ENCODE data around the gene CARD16. TPM values are rescaled to one million over a fixed set of nuclear protein-coding genes. Genes with fewer than 3 reads are reported as not detected.
"Not testable (repeated sequence)": the region's sequence is repeated elsewhere in the genome, so short reads cannot be mapped to it uniquely, and the experiment has no call there.

Gene CARD16
- total RNA-seq, 5 donors from 2014 or later (not counting 1 experiment from before 2014, with no cell fraction given) = 39.0 to 52.3 (median 44.9) TPM

DNA sequence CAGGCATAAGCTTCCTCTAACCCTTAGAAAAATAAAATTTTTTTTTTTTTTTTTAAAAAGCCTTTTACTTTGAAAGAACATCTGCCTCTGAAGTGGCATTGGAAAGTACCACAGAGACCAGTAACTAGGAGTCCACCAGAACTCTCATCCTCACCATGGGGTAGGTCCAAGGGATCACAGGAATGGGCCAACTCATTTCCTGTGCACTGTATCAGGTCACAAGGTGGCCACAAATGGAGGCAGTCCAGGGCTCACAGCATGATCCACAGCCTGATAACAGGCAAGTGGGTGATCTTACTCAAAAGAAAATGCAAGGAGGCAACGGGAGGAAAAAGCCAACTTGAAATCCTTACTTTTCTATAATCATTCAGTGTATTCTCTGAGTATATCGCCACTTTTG, 24.6 kb upstream of the CARD16 start:
- H3K36me3 ChIP-seq (ENCODE audit: control insufficient read depth in 2 of 2, extremely low read depth in 1 of 2, insufficient read depth in 1 of 2, low read length in 1 of 2); H3K4me1 ChIP-seq (ENCODE audit: control insufficient read depth in 1 of 2, extremely low read depth in 1 of 2, insufficient read depth in 2 of 2, low read length in 2 of 2); CTCF ChIA-PET; H3K9me3 Mint-ChIP-seq; H3K27ac ChIP-seq (ENCODE audit: low read length); DNase-seq; H3K27me3 ChIP-seq (replicated peaks in 1 of 2; ENCODE audit: control insufficient read depth in 2 of 2, extremely low read depth in 1 of 2, insufficient read depth in 2 of 2, low read length in 1 of 2); H3K27me3 Mint-ChIP-seq; ATAC-seq (replicated peaks in 1 of 4); H3K9me3 ChIP-seq: not testable (repeated sequence)
- POLR2A ChIA-PET = interaction anchor here in 1 of 2 donors (0.6 kb wide), 1 partner anchor 82 kb away, joined by 5 read pairs; no protein-coding TSS in a partner anchor
- WGBS (ENCODE audit: insufficient coverage) = no CpG with 5 or more reads among the region's 2 CpGs
- H3K27ac Mint-ChIP-seq = peak overlapping the region in 1 of 2 donors; percentile 98
- H3K36me3 Mint-ChIP-seq = peaks cover 20% of the 10 kb centered on the region
- H3K4me3 Mint-ChIP-seq = peak overlapping the region in 1 of 3 donors; percentile 78
- H3K4me3 ChIP-seq (ENCODE audit: control insufficient read depth in 1 of 2, extremely low read depth in 1 of 2, low read length in 1 of 2) = peak overlapping the region in 1 of 2 donors; percentile 23
- H3K4me1 Mint-ChIP-seq = peaks cover 24 to 50% (median 32%) of the 10 kb centered on the region in 3 donors

DNA sequence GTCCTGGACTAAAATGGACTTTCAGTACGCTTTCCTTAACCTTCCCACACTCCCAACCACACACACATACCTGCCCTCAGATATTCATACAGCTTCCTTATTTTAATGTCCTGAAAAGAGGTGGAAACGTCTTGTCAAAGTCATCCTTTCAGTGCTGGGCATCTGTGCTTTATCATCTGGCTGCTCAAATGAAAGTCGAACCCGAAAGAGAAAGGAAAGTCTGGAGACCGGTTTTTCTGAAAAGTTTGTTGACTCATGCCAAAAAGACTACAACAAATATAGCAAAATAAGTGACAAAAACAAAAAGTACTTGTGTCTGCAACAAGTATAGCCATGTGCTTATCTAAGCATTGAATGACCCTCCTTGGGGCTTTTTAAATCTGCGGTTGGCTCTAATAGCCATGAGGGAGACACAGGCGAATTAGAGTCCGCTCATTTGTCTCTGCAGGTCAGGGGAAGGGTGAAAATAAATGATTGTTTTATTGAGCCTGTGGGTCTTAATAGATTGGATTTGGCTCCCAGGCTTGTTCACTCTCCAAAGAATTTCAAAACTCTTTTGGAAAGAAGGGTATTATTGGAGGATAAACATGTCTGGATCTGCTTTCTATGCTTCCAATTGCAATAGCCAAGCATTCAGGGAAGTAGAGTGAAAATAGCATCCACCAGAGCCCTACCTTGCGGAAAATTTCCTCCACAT, 18.3 kb upstream of the CARD16 start:
- H3K4me3 Mint-ChIP-seq; CTCF ChIA-PET; H3K27ac Mint-ChIP-seq; ATAC-seq (replicated peaks in 1 of 4); H3K27me3 Mint-ChIP-seq; H3K9me3 ChIP-seq; H3K27ac ChIP-seq (ENCODE audit: low read length); H3K36me3 ChIP-seq (ENCODE audit: control insufficient read depth in 2 of 2, extremely low read depth in 1 of 2, insufficient read depth in 1 of 2, low read length in 1 of 2); H3K9me3 Mint-ChIP-seq; DNase-seq; H3K4me3 ChIP-seq (ENCODE audit: control insufficient read depth in 1 of 2, extremely low read depth in 1 of 2, low read length in 1 of 2); POLR2A ChIA-PET; H3K4me1 ChIP-seq (ENCODE audit: control insufficient read depth in 1 of 2, extremely low read depth in 1 of 2, insufficient read depth in 2 of 2, low read length in 2 of 2); H3K27me3 ChIP-seq (replicated peaks in 1 of 2; ENCODE audit: control insufficient read depth in 2 of 2, extremely low read depth in 1 of 2, insufficient read depth in 2 of 2, low read length in 1 of 2): not testable (repeated sequence)
- 76% methylated on average over 5 of the region's 9 CpGs for WGBS (ENCODE audit: insufficient coverage)
- Mint-ChIP-seq H3K4me1 (peaks cover 0 to 22% (median 4%) of the 10 kb centered on the region in 3 donors), H3K36me3 (peaks cover 45% of the 10 kb centered on the region)

DNA sequence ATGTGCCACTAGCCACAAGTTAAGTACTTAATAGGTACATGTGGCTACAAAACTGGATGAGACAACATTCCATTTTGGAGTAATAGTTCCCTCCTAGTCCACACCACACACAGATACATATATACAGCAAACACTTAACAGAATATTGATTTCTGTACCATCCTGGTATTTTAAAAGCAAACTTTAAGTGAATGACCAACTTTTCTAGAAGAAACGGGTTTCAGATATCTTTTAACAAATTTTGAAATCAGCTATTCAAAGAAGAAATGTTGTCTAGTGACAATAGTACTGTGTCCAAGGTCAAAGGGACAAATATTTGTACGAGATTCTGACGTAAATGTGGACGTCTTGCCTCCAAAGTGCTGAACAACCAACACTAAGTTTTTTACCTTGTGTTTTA, 12.3 kb upstream of the CARD16 start:
- H3K4me1 Mint-ChIP-seq = no peaks in the 10 kb centered on the region
- H3K9me3 Mint-ChIP-seq = peaks cover 0 to 3% (median 3%) of the 10 kb centered on the region in 3 donors
- H3K9me3 ChIP-seq = no peaks in the 10 kb centered on the region
- POLR2A ChIA-PET = no interaction called here
- no peak overlapping the region for H3K4me3 ChIP-seq (ENCODE audit: control insufficient read depth in 1 of 2, extremely low read depth in 1 of 2, low read length in 1 of 2)
- ATAC-seq (replicated peaks in 1 of 4) (no peak), DNase-seq (no peak)
- H3K27me3 ChIP-seq (replicated peaks in 1 of 2; ENCODE audit: control insufficient read depth in 2 of 2, extremely low read depth in 1 of 2, insufficient read depth in 2 of 2, low read length in 1 of 2) = no peaks in the 10 kb centered on the region
- H3K36me3 ChIP-seq (ENCODE audit: control insufficient read depth in 2 of 2, extremely low read depth in 1 of 2, insufficient read depth in 1 of 2, low read length in 1 of 2) = peaks cover 0 to 3% of the 10 kb centered on the region in 2 donors
- no peak overlapping the region for H3K27ac Mint-ChIP-seq
- no peaks in the 10 kb centered on the region for H3K4me1 ChIP-seq (ENCODE audit: control insufficient read depth in 1 of 2, extremely low read depth in 1 of 2, insufficient read depth in 2 of 2, low read length in 2 of 2)
- H3K36me3 Mint-ChIP-seq = peaks cover 14% of the 10 kb centered on the region
- H3K27ac ChIP-seq (ENCODE audit: low read length) = no peak overlapping the region
- CTCF ChIA-PET = no interaction called here
- H3K27me3 Mint-ChIP-seq = no peaks in the 10 kb centered on the region
- H3K4me3 Mint-ChIP-seq = no peak overlapping the region
- no CpG with 5 or more reads among the region's 4 CpGs for WGBS (ENCODE audit: insufficient coverage)

DNA sequence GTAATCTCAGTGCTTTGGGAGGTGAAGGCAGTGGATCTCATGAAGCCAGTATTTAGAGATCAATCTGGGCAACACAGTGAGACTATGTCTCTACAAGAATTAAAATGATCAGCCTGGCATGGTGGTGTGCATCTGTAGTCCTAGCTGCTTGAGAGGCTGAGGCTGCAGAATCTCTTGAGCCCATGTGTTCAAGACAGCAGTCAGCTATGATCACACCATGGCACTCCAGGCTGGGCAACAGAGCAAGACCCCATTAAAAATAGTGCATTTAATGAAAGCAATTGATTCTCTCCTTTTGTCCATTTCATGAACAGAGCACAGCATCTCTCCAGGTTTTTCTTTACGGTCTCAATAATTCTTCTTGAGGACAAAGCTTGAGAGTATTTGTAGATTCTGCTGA, 11.3 kb upstream of the CARD16 start:
- no CpG with 5 or more reads among the region's 1 CpG for WGBS (ENCODE audit: insufficient coverage)
- Histone ChIP-seq H3K36me3 (ENCODE audit: control insufficient read depth in 2 of 2, extremely low read depth in 1 of 2, insufficient read depth in 1 of 2, low read length in 1 of 2) (no peaks in the 10 kb centered on the region), H3K4me1 (ENCODE audit: control insufficient read depth in 1 of 2, extremely low read depth in 1 of 2, insufficient read depth in 2 of 2, low read length in 2 of 2) (no peaks in the 10 kb centered on the region), H3K9me3 (no peaks in the 10 kb centered on the region), H3K4me3 (ENCODE audit: control insufficient read depth in 1 of 2, extremely low read depth in 1 of 2, low read length in 1 of 2) (no peak overlapping the region), H3K27ac (ENCODE audit: low read length) (no peak overlapping the region), H3K27me3 (replicated peaks in 1 of 2; ENCODE audit: control insufficient read depth in 2 of 2, extremely low read depth in 1 of 2, insufficient read depth in 2 of 2, low read length in 1 of 2) (no peaks in the 10 kb centered on the region)
- Mint-ChIP-seq H3K27me3 (no peaks in the 10 kb centered on the region), H3K27ac (no peak overlapping the region), H3K4me1 (no peaks in the 10 kb centered on the region), H3K36me3 (peaks cover 7% of the 10 kb centered on the region), H3K4me3 (no peak overlapping the region), H3K9me3 (peaks cover 0 to 3% (median 3%) of the 10 kb centered on the region in 3 donors)
- ChIA-PET CTCF (no interaction called here), POLR2A (no interaction called here)
- DNase-seq (no peak), ATAC-seq (replicated peaks in 1 of 4) (no peak)

GRCh38 chr11:105054723-105055493, 9.8 kb upstream of the CARD16 start:
- Mint-ChIP-seq H3K27ac (no peak overlapping the region), H3K36me3 (no peaks in the 10 kb centered on the region), H3K27me3 (no peaks in the 10 kb centered on the region), H3K4me1 (no peaks in the 10 kb centered on the region), H3K9me3 (peaks cover 0 to 3% (median 0%) of the 10 kb centered on the region in 3 donors), H3K4me3 (no peak overlapping the region)
- no peak overlapping the region for H3K4me3 ChIP-seq (ENCODE audit: control insufficient read depth in 1 of 2, extremely low read depth in 1 of 2, low read length in 1 of 2)
- H3K36me3 ChIP-seq (ENCODE audit: control insufficient read depth in 2 of 2, extremely low read depth in 1 of 2, insufficient read depth in 1 of 2, low read length in 1 of 2) = no peaks in the 10 kb centered on the region
- CTCF ChIA-PET = interaction anchor here in 1 of 2 donors (0.7 kb wide), 1 partner anchor 97 kb away, joined by 3 read pairs; no protein-coding TSS in a partner anchor
- DNase-seq = no peak
- H3K27ac ChIP-seq (ENCODE audit: low read length) = no peak overlapping the region
- no peaks in the 10 kb centered on the region for H3K4me1 ChIP-seq (ENCODE audit: control insufficient read depth in 1 of 2, extremely low read depth in 1 of 2, insufficient read depth in 2 of 2, low read length in 2 of 2)
- H3K9me3 ChIP-seq = no peaks in the 10 kb centered on the region
- peak in 1 of 4 experiments; percentile 61 for ATAC-seq (replicated peaks in 1 of 4)
- no CpG with 5 or more reads among the region's 2 CpGs for WGBS (ENCODE audit: insufficient coverage)
- POLR2A ChIA-PET = interaction anchor here in 1 of 2 donors (0.6 kb wide), 1 partner anchor 11 kb away, joined by 3 read pairs; no protein-coding TSS in a partner anchor
- no peaks in the 10 kb centered on the region for H3K27me3 ChIP-seq (replicated peaks in 1 of 2; ENCODE audit: control insufficient read depth in 2 of 2, extremely low read depth in 1 of 2, insufficient read depth in 2 of 2, low read length in 1 of 2)

DNA sequence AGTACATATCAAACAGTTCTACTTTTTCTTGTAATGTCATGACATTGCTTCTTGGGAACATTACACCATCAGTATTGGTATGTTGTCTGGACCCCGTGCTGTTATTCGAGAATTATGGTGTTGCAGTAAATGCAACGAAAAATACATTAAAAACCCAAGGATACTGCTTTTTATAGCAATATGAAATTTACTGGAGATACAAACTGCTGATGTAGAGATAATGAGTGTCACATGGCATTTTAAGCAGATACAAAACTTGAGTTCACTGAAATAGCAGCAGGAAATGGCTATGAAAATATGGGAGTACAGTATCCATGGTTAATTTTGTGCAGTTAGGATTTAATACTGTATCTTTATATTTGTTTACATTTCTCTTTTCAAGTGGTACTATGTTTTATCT, 7.4 kb upstream of the CARD16 start:
- ATAC-seq (replicated peaks in 1 of 4) = no peak
- peaks cover 0 to 3% (median 0%) of the 10 kb centered on the region in 3 donors for H3K9me3 Mint-ChIP-seq
- 92% methylated on average over 2 of the region's 3 CpGs for WGBS (ENCODE audit: insufficient coverage)
- ChIA-PET CTCF (no interaction called here), POLR2A (no interaction called here)
- no peaks in the 10 kb centered on the region for H3K4me1 Mint-ChIP-seq
- no peaks in the 10 kb centered on the region for H3K27me3 ChIP-seq (replicated peaks in 1 of 2; ENCODE audit: control insufficient read depth in 2 of 2, extremely low read depth in 1 of 2, insufficient read depth in 2 of 2, low read length in 1 of 2)
- no peaks in the 10 kb centered on the region for H3K4me1 ChIP-seq (ENCODE audit: control insufficient read depth in 1 of 2, extremely low read depth in 1 of 2, insufficient read depth in 2 of 2, low read length in 2 of 2)
- H3K4me3 Mint-ChIP-seq = no peak overlapping the region
- no peaks in the 10 kb centered on the region for H3K36me3 Mint-ChIP-seq
- H3K27ac ChIP-seq (ENCODE audit: low read length) = no peak overlapping the region
- no peak overlapping the region for H3K4me3 ChIP-seq (ENCODE audit: control insufficient read depth in 1 of 2, extremely low read depth in 1 of 2, low read length in 1 of 2)
- H3K9me3 ChIP-seq = no peaks in the 10 kb centered on the region
- no peak overlapping the region for H3K27ac Mint-ChIP-seq
- H3K27me3 Mint-ChIP-seq = no peaks in the 10 kb centered on the region
- DNase-seq = no peak
- H3K36me3 ChIP-seq (ENCODE audit: control insufficient read depth in 2 of 2, extremely low read depth in 1 of 2, insufficient read depth in 1 of 2, low read length in 1 of 2) = no peaks in the 10 kb centered on the region
